Stimulated activated CD4-positive, alpha-beta T cell treated with anti-CD3 and anti-CD28 coated beads, Interleukin-4, amount 100 ng/mL, for 48 hours (primary cell): ENCODE data around the gene SEPTIN12.

Experiments used
- DNase-seq, 2 donors: peaks; one replicate each; pipeline ENCODE4 v3.0.0-alpha.2; 2020; ENCODE audit warnings: low read depth in 2 of 2

SEPTIN12 gene

GRCh38 chr16:4783951-4784336, 4.2 kb downstream of the SEPTIN12 start:
- no peak for DNase-seq

- no peak for DNase-seq
Observed at GRCh38 chr16:4783251-4783950, 4.7 kb downstream of the SEPTIN12 start.

- DNase-seq, result no peak
Observed at GRCh38 chr16:4780235-4780634, 7.9 kb downstream of the SEPTIN12 start.

- no peak for DNase-seq
Observed at GRCh38 chr16:4778050-4778392, 10.1 kb downstream of the SEPTIN12 start.

GRCh38 chr16:4777339-4778049, 10.7 kb downstream of the SEPTIN12 start:
- DNase-seq, result no peak

- no peak for DNase-seq
Observed at GRCh38 chr16:4776141-4776705, 11.9 kb downstream of the SEPTIN12 start.

- DNase-seq, result no peak
Observed at GRCh38 chr16:4775005-4775404, 13.1 kb downstream of the SEPTIN12 start.

- DNase-seq, result no peak
Observed at GRCh38 chr16:4772351-4772750, 15.8 kb downstream of the SEPTIN12 start.

GRCh38 chr16:4771646-4772045, 16.5 kb downstream of the SEPTIN12 start:
- DNase-seq, result no peak

GRCh38 chr16:4769306-4769638, 18.9 kb downstream of the SEPTIN12 start:
- DNase-seq, result no peak

- DNase-seq, result peak; percentile 92 to 94
Observed at GRCh38 chr16:4768549-4769305, 19.4 kb downstream of the SEPTIN12 start.

GRCh38 chr16:4767872-4768548, 20.1 kb downstream of the SEPTIN12 start:
- no peak for DNase-seq

GRCh38 chr16:4766875-4767628, 21.1 kb downstream of the SEPTIN12 start, which contains the start of gene ZNF500:
Gene ZNF500, minus strand, starts transcription at chr16:4767162. Its CDS starts 1,184 bp downstream, at chr16:4765978.
- peak; percentile 95 to 97 for DNase-seq

GRCh38 chr16:4765511-4766474, 22.4 kb downstream of the SEPTIN12 start:
- DNase-seq, result no peak

GRCh38 chr16:4763791-4764190, 24.4 kb downstream of the SEPTIN12 start:
- DNase-seq, result no peak

- no peak for DNase-seq
Observed at GRCh38 chr16:4762205-4762604, 25.9 kb downstream of the SEPTIN12 start.

GRCh38 chr16:4760221-4760910, 27.8 kb downstream of the SEPTIN12 start:
- DNase-seq, result no peak

- no peak for DNase-seq
Observed at GRCh38 chr16:4755687-4756086, 32.5 kb downstream of the SEPTIN12 start.

GRCh38 chr16:4754865-4755264, 33.3 kb downstream of the SEPTIN12 start:
- no peak for DNase-seq
